Liver (tissue), 3 donors: ENCODE data around the gene ZNF71.

Experiments used
- FOXA1 ChIP-seq: IDR thresholded peaks from 2 replicates; pipeline ENCODE4 v1.6.1; 2016; ENCODE audit warnings: antibody characterized with exemption
- RAD21 ChIP-seq, 2 donors: IDR thresholded peaks; 2 replicates each; pipeline ENCODE4 v1.6.1; 2016; ENCODE audit warnings: antibody characterized with exemption in 2 of 2, mild to moderate bottlenecking in 2 of 2
- TF ChIP-seq, protein P1 (sequence below): fragments of 150-350 bp; IDR thresholded peaks from 2 replicates; pipeline ENCODE4 v1.5.1; 2017; ENCODE audit warnings: improper control_type of control experiment, low read depth, low read length; ENCODE audit not compliant: missing input control
- TF ChIP-seq, protein P2 (sequence below): IDR thresholded peaks from 2 replicates; pipeline ENCODE4 v1.6.1; 2016; ENCODE audit warnings: antibody characterized with exemption, mild to moderate bottlenecking
- donor health status: healthy.
- donor health status: healthy.

DNA sequence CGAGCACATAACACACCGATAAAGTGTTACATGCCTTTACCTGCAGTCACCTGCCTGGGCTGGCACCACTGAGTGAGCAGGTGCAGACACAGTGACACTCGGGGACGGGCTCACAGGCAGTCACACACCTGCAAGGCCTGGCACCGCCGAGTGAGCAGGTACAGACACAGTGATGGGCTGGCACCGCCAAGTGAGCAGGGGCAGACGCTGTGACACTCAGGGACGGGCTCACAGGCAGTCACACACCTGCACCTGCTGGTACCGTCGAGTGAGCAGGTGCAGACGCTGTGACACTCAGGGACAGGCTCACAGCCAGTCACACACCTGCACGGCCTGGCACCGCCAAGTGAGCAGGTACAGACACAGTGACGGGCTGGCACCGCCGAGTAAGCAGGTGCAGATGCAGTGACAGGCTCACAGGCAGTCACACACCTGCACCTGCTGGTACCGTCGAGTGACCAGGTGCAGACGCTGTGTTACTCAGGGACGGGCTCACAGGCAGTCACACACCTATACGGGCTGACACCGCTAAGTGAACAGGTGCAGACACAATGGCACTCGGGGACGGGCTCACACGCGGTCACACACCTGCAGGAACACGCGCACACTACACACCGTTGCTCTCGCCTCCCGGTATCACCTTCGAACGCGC lies 76.0 kb downstream of the ZNF71 start:
- TF ChIP-seq, protein P1, sequence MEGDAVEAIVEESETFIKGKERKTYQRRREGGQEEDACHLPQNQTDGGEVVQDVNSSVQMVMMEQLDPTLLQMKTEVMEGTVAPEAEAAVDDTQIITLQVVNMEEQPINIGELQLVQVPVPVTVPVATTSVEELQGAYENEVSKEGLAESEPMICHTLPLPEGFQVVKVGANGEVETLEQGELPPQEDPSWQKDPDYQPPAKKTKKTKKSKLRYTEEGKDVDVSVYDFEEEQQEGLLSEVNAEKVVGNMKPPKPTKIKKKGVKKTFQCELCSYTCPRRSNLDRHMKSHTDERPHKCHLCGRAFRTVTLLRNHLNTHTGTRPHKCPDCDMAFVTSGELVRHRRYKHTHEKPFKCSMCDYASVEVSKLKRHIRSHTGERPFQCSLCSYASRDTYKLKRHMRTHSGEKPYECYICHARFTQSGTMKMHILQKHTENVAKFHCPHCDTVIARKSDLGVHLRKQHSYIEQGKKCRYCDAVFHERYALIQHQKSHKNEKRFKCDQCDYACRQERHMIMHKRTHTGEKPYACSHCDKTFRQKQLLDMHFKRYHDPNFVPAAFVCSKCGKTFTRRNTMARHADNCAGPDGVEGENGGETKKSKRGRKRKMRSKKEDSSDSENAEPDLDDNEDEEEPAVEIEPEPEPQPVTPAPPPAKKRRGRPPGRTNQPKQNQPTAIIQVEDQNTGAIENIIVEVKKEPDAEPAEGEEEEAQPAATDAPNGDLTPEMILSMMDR = no peak
- TF ChIP-seq FOXA1 (no peak), RAD21 (IDR thresholded peaks at IDR 0.05) (no peak)
- TF ChIP-seq, protein P2, sequence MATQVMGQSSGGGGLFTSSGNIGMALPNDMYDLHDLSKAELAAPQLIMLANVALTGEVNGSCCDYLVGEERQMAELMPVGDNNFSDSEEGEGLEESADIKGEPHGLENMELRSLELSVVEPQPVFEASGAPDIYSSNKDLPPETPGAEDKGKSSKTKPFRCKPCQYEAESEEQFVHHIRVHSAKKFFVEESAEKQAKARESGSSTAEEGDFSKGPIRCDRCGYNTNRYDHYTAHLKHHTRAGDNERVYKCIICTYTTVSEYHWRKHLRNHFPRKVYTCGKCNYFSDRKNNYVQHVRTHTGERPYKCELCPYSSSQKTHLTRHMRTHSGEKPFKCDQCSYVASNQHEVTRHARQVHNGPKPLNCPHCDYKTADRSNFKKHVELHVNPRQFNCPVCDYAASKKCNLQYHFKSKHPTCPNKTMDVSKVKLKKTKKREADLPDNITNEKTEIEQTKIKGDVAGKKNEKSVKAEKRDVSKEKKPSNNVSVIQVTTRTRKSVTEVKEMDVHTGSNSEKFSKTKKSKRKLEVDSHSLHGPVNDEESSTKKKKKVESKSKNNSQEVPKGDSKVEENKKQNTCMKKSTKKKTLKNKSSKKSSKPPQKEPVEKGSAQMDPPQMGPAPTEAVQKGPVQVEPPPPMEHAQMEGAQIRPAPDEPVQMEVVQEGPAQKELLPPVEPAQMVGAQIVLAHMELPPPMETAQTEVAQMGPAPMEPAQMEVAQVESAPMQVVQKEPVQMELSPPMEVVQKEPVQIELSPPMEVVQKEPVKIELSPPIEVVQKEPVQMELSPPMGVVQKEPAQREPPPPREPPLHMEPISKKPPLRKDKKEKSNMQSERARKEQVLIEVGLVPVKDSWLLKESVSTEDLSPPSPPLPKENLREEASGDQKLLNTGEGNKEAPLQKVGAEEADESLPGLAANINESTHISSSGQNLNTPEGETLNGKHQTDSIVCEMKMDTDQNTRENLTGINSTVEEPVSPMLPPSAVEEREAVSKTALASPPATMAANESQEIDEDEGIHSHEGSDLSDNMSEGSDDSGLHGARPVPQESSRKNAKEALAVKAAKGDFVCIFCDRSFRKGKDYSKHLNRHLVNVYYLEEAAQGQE = no peak
